UCSD-AML1 (cell line): ENCODE data around the gene PAQR9.
A peak's percentile ranks its signal among the peaks of the same experiment; 100 is the strongest.
"Not testable (repeated sequence)": the region's sequence is repeated elsewhere in the genome, so short reads cannot be mapped to it uniquely, and the experiment has no call there.

ENCODE experiments used
- DNase-seq: peaks from one replicate; lab custom pipeline; 2025; ENCODE audit not compliant: unreplicated experiment; lab: John Stamatoyannopoulos, UW

PAQR9 gene

GRCh38 chr3:142963516-142964448, at the start of gene PAQR9:
Gene PAQR9 (minus strand): TSS chr3:142963674. CDS start chr3:142963336, 338 bp downstream.
- DNase-seq = no peak

- DNase-seq = no peak
Observed at GRCh38 chr3:143011705-143012104, 48.2 kb upstream of the PAQR9 start.

GRCh38 chr3:143010024-143010423, 46.5 kb upstream of the PAQR9 start:
- no peak for DNase-seq

GRCh38 chr3:143004823-143005222, 41.3 kb upstream of the PAQR9 start:
- no peak for DNase-seq

GRCh38 chr3:143002727-143003126, 39.3 kb upstream of the PAQR9 start:
- DNase-seq = no peak

GRCh38 chr3:143002083-143002712, 38.7 kb upstream of the PAQR9 start:
- DNase-seq = no peak

- peak; percentile 94 for DNase-seq
Observed at GRCh38 chr3:143001369-143002082, 38.1 kb upstream of the PAQR9 start, which contains the start of gene U2SURP. Gene U2SURP (plus strand): TSS chr3:143001570. CDS start chr3:143001629, 59 bp downstream.

- no peak for DNase-seq
Observed at GRCh38 chr3:143001034-143001368, 37.5 kb upstream of the PAQR9 start.

- DNase-seq = no peak
Observed at GRCh38 chr3:143000528-143000927, 37.1 kb upstream of the PAQR9 start.

- no peak for DNase-seq
Observed at GRCh38 chr3:142999881-143000280, 36.4 kb upstream of the PAQR9 start.

GRCh38 chr3:142998439-142998838, 35.0 kb upstream of the PAQR9 start:
- DNase-seq = no peak

GRCh38 chr3:142997330-142997729, 33.9 kb upstream of the PAQR9 start:
- DNase-seq = no peak

- DNase-seq = peak; percentile 42
Observed at GRCh38 chr3:142993958-142994442, 30.5 kb upstream of the PAQR9 start.

- no peak for DNase-seq
Observed at GRCh38 chr3:142992323-142992722, 28.8 kb upstream of the PAQR9 start.

GRCh38 chr3:142990721-142991120, 27.2 kb upstream of the PAQR9 start:
- no peak for DNase-seq

- DNase-seq = not testable (repeated sequence)
Observed at GRCh38 chr3:142988826-142989225, 25.4 kb upstream of the PAQR9 start.

- DNase-seq = not testable (repeated sequence)
Observed at GRCh38 chr3:142988221-142988620, 24.7 kb upstream of the PAQR9 start.

- DNase-seq = no peak
Observed at GRCh38 chr3:142987707-142988106, 24.2 kb upstream of the PAQR9 start.

GRCh38 chr3:142987080-142987700, 23.7 kb upstream of the PAQR9 start:
- DNase-seq = no peak

GRCh38 chr3:142984255-142984654, 20.8 kb upstream of the PAQR9 start:
- no peak for DNase-seq

GRCh38 chr3:142983318-142983717, 19.8 kb upstream of the PAQR9 start:
- DNase-seq = no peak
